SK-N-SH treated with all-trans-retinoic acid at 6 μM for 48 hours (cell line): Measurements from ENCODE around the gene NRARP.

ENCODE experiments used
- ATAC-seq: fragments of 200-7000 bp; cut with Tn5 transposase; 3 replicates; pipeline ENCODE4 v1.9.1; 2020; ENCODE audit warnings: mild to moderate bottlenecking, moderate library complexity
- ARNTL ChIP-seq: fragments of 450-650 bp; formaldehyde crosslinking; IDR thresholded peaks from 2 replicates; pipeline ENCODE4 v1.5.0; 2020; ENCODE audit warnings: low read depth, mild to moderate bottlenecking, moderate library complexity, borderline replicate concordance
- BACH2 ChIP-seq: fragments of 250-450 bp; sonication (Bioruptor Pico); IDR thresholded peaks from 2 replicates; pipeline ENCODE4 v1.9.0; 2021; ENCODE audit warnings: mild to moderate bottlenecking, borderline replicate concordance
- CSDC2 ChIP-seq: fragments of 250-450 bp; sonication (Bioruptor Pico); IDR thresholded peaks from 2 replicates; pipeline ENCODE4 v1.5.0; 2020; ENCODE audit warnings: mild to moderate bottlenecking, moderate library complexity
- CSRNP3 ChIP-seq: fragments of 250-450 bp; sonication (Bioruptor Pico); IDR thresholded peaks from 2 replicates; pipeline ENCODE4 v1.5.1; 2021; ENCODE audit warnings: mild to moderate bottlenecking, moderate library complexity
- GLIS3 ChIP-seq: fragments of 250-450 bp; sonication (Bioruptor Pico); IDR thresholded peaks from 2 replicates; pipeline ENCODE4 v1.5.0; 2020; ENCODE audit warnings: mild to moderate bottlenecking, moderate library complexity
- ISL1 ChIP-seq: fragments of 250-450 bp; sonication (Bioruptor Pico); IDR thresholded peaks from 2 replicates; pipeline ENCODE4 v2.1.2; 2022; ENCODE audit warnings: mild to moderate bottlenecking, moderate library complexity
- OSR1 ChIP-seq: fragments of 250-450 bp; sonication (Bioruptor Pico); IDR thresholded peaks from 2 replicates; pipeline ENCODE4 v1.8.0; 2022; ENCODE audit warnings: moderate library complexity, mild to moderate bottlenecking, inconsistent platforms
- POU6F1 ChIP-seq: fragments of 250-450 bp; sonication (Bioruptor Pico); IDR thresholded peaks from 2 replicates; pipeline ENCODE4 v1.8.0; 2021; ENCODE audit warnings: low read depth, mild to moderate bottlenecking, moderate library complexity, borderline replicate concordance
- PPARA ChIP-seq: fragments of 250-450 bp; sonication (Bioruptor Pico); IDR thresholded peaks from 2 replicates; pipeline ENCODE4 v1.5.0; 2020; ENCODE audit warnings: mild to moderate bottlenecking, borderline replicate concordance
- RARB ChIP-seq: fragments of 250-450 bp; sonication (Bioruptor Pico); IDR thresholded peaks from 2 replicates; pipeline ENCODE4 v1.8.0; 2021; ENCODE audit warnings: mild to moderate bottlenecking, moderate library complexity
- SNAI2 ChIP-seq: fragments of 250-450 bp; sonication (Bioruptor Pico); IDR thresholded peaks from 2 replicates; pipeline ENCODE4 v1.5.0; 2020; ENCODE audit warnings: mild to moderate bottlenecking, moderate library complexity
- TCF4 ChIP-seq: fragments of 250-450 bp; sonication (Bioruptor Pico); IDR thresholded peaks from 2 replicates; pipeline ENCODE4 v1.8.0; 2021; ENCODE audit warnings: mild to moderate bottlenecking, moderate library complexity, borderline replicate concordance
- TOX ChIP-seq: fragments of 250-450 bp; sonication (Bioruptor Pico); IDR thresholded peaks from 2 replicates; pipeline ENCODE4 v1.8.0; 2021; ENCODE audit warnings: mild to moderate bottlenecking, moderate library complexity, borderline replicate concordance
- TSHZ2 ChIP-seq: fragments of 250-450 bp; sonication (Bioruptor Pico); IDR thresholded peaks from 2 replicates; pipeline ENCODE4 v1.5.0; 2020; ENCODE audit warnings: mild to moderate bottlenecking, moderate library complexity
- ZC3H10 ChIP-seq: fragments of 250-450 bp; sonication (Bioruptor Pico); IDR thresholded peaks from 2 replicates; pipeline ENCODE4 v1.5.1; 2021; ENCODE audit warnings: mild to moderate bottlenecking, moderate library complexity
- ZFP3 ChIP-seq: fragments of 250-450 bp; sonication (Bioruptor Pico); IDR thresholded peaks from 2 replicates; pipeline ENCODE4 v1.5.0; 2020; ENCODE audit warnings: mild to moderate bottlenecking, moderate library complexity
- ZFP30 ChIP-seq: fragments of 450-650 bp; formaldehyde crosslinking; IDR thresholded peaks from 2 replicates; pipeline ENCODE4 v1.5.0; 2022; ENCODE audit warnings: mild to moderate bottlenecking, moderate library complexity
- ZNF565 ChIP-seq: fragments of 450-650 bp; formaldehyde crosslinking; conservative IDR thresholded peaks from 2 replicates; pipeline ENCODE4 v1.5.0; 2020; ENCODE audit warnings: low read depth, mild to moderate bottlenecking, moderate library complexity
- ZNF70 ChIP-seq: fragments of 450-650 bp; formaldehyde crosslinking; IDR thresholded peaks from 2 replicates; pipeline ENCODE4 v1.5.0; 2020; ENCODE audit warnings: mild to moderate bottlenecking, moderate library complexity
- ZNF8 ChIP-seq: fragments of 450-650 bp; formaldehyde crosslinking; IDR thresholded peaks from 2 replicates; pipeline ENCODE4 v1.5.0; 2020; ENCODE audit warnings: mild to moderate bottlenecking, moderate library complexity
- TF ChIP-seq, protein P1 (sequence below): fragments of 250-450 bp; sonication (Bioruptor Pico); IDR thresholded peaks from 2 replicates; pipeline ENCODE4 v1.8.0; 2020; ENCODE audit warnings: mild to moderate bottlenecking, moderate library complexity, borderline replicate concordance
- TF ChIP-seq, protein P2 (sequence below): fragments of 250-450 bp; sonication (Bioruptor Pico); IDR thresholded peaks from 2 replicates; pipeline ENCODE4 v1.5.1; 2020; ENCODE audit warnings: low read depth, mild to moderate bottlenecking, moderate library complexity

Gene NRARP

DNA sequence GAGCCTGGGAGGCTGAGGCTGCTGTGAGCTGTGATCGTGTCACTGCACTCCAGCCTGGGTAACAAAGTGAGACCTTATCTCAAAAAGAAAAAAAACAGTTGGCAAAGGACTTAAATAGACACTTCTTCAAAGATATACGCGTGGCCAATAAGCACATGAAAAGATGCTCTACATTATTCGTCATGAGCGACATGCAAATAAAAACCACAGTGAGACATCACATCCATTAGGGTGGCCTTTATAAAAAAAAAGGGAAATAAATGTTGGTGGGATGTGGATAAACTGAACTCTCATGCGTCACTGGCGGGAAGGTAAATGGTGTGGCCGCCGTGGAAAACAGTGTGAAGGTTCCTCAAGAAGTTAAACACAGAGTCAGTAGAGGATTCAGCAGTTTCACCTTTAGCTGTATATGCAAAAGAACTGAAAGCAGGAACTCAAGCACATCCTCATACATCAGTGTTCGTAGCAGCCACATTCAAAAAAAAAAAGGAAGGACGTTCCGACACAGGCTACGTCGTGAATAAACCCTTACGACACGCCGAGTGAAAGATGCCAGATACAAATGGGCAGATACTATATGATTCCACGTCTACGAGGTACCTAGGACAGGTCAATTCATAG, 24.5 kb upstream of the NRARP start:
- TF ChIP-seq TOX (no peak), ZNF70 (CRISPR knock-in tag) (no peak), TSHZ2 (no peak), GLIS3 (no peak), ZFP3 (CRISPR knock-in tag) (no peak), CSDC2 (CRISPR knock-in tag) (no peak), ISL1 (no peak), SNAI2 (CRISPR knock-in tag) (no peak), ZNF8 (CRISPR knock-in tag) (no peak), BACH2 (CRISPR knock-in tag) (no peak), ZNF565 (CRISPR knock-in tag) (no peak), RARB (CRISPR knock-in tag) (no peak)
- TF ChIP-seq, protein P1, sequence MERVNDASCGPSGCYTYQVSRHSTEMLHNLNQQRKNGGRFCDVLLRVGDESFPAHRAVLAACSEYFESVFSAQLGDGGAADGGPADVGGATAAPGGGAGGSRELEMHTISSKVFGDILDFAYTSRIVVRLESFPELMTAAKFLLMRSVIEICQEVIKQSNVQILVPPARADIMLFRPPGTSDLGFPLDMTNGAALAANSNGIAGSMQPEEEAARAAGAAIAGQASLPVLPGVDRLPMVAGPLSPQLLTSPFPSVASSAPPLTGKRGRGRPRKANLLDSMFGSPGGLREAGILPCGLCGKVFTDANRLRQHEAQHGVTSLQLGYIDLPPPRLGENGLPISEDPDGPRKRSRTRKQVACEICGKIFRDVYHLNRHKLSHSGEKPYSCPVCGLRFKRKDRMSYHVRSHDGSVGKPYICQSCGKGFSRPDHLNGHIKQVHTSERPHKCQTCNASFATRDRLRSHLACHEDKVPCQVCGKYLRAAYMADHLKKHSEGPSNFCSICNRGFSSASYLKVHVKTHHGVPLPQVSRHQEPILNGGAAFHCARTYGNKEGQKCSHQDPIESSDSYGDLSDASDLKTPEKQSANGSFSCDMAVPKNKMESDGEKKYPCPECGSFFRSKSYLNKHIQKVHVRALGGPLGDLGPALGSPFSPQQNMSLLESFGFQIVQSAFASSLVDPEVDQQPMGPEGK (CRISPR knock-in tag), result no peak
- TF ChIP-seq, all 23 proteins: peak for 0
- no peak for ATAC-seq

DNA sequence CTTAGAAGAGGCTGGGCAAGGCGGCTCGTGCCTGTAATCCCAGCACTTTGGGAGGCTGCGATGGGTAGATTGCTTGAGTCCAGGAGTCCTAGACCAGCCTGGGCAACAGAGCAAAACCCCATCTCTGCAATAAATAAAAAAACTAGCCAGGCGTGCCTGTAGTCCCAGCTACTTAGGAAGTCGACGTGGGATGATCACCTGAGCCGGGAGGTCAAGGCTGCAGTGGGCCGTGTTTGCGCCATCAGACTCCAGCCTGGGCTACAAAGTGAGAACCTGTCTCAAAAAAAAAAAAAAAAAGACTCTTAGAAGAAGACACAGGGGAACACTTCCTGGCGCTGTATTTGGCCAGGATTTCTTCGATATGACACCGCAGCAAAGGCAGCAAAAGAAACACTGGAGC, 23.7 kb upstream of the NRARP start:
- no peak for ATAC-seq
- TF ChIP-seq POU6F1 (CRISPR knock-in tag) (no peak), CSRNP3 (CRISPR knock-in tag) (no peak), SNAI2 (CRISPR knock-in tag) (no peak), TOX (no peak), ARNTL (CRISPR knock-in tag) (no peak), TCF4 (no peak), BACH2 (CRISPR knock-in tag) (no peak)

DNA sequence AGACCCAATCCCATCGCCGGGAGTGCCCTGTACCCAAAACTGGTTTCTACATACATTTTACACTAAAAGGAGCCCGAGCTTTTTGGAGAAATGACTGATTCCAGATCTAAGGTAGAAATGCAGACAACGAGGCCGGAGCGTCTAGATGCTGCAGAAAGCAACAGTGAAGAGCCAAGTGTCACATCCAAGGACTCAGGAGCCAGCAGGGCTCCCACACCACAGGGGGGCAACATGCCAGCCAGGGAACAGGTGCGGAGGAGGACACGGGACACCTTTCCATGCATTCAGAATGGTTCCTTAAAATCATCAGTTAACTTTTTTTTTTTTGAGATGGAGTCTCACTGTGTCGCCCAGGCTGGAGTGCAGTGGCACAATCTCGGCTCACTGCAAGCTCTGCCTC, 23.1 kb upstream of the NRARP start:
- no peak for ATAC-seq

More for the DNA sequence above, 23.1 kb upstream of the NRARP start:
- TF ChIP-seq ZNF8 (CRISPR knock-in tag), result no peak
- TF ChIP-seq ZFP30 (CRISPR knock-in tag), result no peak
- TF ChIP-seq, protein P2, sequence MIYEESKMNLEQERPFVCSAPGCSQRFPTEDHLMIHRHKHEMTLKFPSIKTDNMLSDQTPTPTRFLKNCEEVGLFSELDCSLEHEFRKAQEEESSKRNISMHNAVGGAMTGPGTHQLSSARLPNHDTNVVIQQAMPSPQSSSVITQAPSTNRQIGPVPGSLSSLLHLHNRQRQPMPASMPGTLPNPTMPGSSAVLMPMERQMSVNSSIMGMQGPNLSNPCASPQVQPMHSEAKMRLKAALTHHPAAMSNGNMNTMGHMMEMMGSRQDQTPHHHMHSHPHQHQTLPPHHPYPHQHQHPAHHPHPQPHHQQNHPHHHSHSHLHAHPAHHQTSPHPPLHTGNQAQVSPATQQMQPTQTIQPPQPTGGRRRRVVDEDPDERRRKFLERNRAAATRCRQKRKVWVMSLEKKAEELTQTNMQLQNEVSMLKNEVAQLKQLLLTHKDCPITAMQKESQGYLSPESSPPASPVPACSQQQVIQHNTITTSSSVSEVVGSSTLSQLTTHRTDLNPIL, result no peak
- TF ChIP-seq GLIS3, result no peak
- no peak for TF ChIP-seq RARB (CRISPR knock-in tag)
- no peak for TF ChIP-seq TOX
- TF ChIP-seq BACH2 (CRISPR knock-in tag), result no peak
- no peak for TF ChIP-seq PPARA (CRISPR knock-in tag)
- TF ChIP-seq ZFP3 (CRISPR knock-in tag), result no peak
- no peak for TF ChIP-seq ZC3H10
- TF ChIP-seq OSR1 (CRISPR knock-in tag), result no peak
- TF ChIP-seq POU6F1 (CRISPR knock-in tag), result no peak
